Transverse colon (tissue), 1 donor: Measurements from ENCODE around the gene NBEA.

Experiments used
- EP300 ChIP-seq: sonication (generic); formaldehyde crosslinking; IDR thresholded peaks from one replicate; pipeline ENCODE4 v1.6.1; 2017; ENCODE audit warnings: antibody characterized with exemption, low read depth
- POLR2A ChIP-seq: fragments of 450-650 bp; IDR thresholded peaks from one replicate; pipeline ENCODE4 v1.6.1; 2016; ENCODE audit warnings: antibody characterized with exemption, mild to moderate bottlenecking, moderate library complexity

DNA sequence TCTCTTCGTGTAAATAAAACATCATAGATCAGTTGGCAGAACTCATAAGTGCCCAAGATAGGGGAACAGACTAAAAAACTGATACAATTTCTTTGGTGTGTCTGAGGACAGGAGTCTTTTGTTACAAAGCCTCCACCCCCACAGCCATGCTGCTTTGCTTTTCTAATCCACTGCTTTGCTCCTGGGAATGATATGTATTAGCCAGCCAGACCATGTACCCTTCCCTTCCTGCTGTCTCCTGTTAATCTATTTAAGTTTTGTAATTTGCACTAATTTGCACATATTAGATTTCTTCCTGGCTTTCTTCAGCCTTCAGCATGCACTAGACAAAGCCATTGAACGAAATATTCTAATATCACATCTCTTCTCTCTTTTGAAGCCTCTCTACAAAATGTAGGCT, 403.9 kb downstream of the NBEA start:
- TF ChIP-seq EP300, result no peak
- no peak for TF ChIP-seq POLR2A
